ENCODE measurements around the gene RRAGD. TPM values are rescaled to one million over a fixed set of nuclear protein-coding genes. Genes with fewer than 3 reads are reported as not detected.

RRAGD gene
- total RNA-seq, 2 experiments from 2014 or later, result 19.7 to 22.1 TPM

GRCh38 chr6:89321131-89321970 is 90.7 kb downstream of the RRAGD start:
- Mint-ChIP-seq H3K36me3 (ENCODE audit: low read depth) (peaks cover 12% of the 10 kb centered on the region), H3K27ac (no peak overlapping the region), H3K4me1 (ENCODE audit: low read depth) (peaks cover 6% of the 10 kb centered on the region), H3K4me3 (no peak overlapping the region), H3K27me3 (no peaks in the 10 kb centered on the region), H3K9me3 (no peaks in the 10 kb centered on the region)
- ChIA-PET CTCF (no interaction called here), POLR2A (no interaction called here)
- no peak for DNase-seq
- intact Hi-C loops (cut with micrococcal nuclease), result no loop called here
- ATAC-seq, result no peak
- TF ChIP-seq CTCF (IDR thresholded peaks at IDR 0.05), result no peak

GRCh38 chr6:89320012-89320559 is 92.0 kb downstream of the RRAGD start:
- Mint-ChIP-seq H3K4me1 (ENCODE audit: low read depth) (peaks cover 6% of the 10 kb centered on the region), H3K4me3 (no peak overlapping the region), H3K36me3 (ENCODE audit: low read depth) (peaks cover 11% of the 10 kb centered on the region), H3K27me3 (no peaks in the 10 kb centered on the region), H3K9me3 (no peaks in the 10 kb centered on the region), H3K27ac (no peak overlapping the region)
- POLR2A ChIA-PET, result no interaction called here
- DNase-seq (no peak), ATAC-seq (no peak)
- TF ChIP-seq CTCF (IDR thresholded peaks at IDR 0.05), result no peak
- CTCF ChIA-PET, result no interaction called here
- intact Hi-C loops (cut with micrococcal nuclease), result no loop called here

GRCh38 chr6:89317067-89317466 is 95.0 kb downstream of the RRAGD start:
- Mint-ChIP-seq H3K9me3 (no peaks in the 10 kb centered on the region), H3K4me1 (ENCODE audit: low read depth) (peaks cover 6% of the 10 kb centered on the region), H3K36me3 (ENCODE audit: low read depth) (peaks cover 11% of the 10 kb centered on the region), H3K27me3 (no peaks in the 10 kb centered on the region), H3K4me3 (no peak overlapping the region), H3K27ac (no peak overlapping the region)
- no peak for TF ChIP-seq CTCF (IDR thresholded peaks at IDR 0.05)
- ATAC-seq, result no peak
- intact Hi-C loops (cut with micrococcal nuclease), result no loop called here
- POLR2A ChIA-PET, result no interaction called here
- no peak for DNase-seq
- CTCF ChIA-PET, result no interaction called here

GRCh38 chr6:89315249-89315885 is 96.7 kb downstream of the RRAGD start, which contains the start of gene GABRR2:
Gene GABRR2, minus strand, starts transcription at chr6:89315299. Its CDS starts 134 bp downstream, at chr6:89315165.
- Mint-ChIP-seq H3K4me1 (ENCODE audit: low read depth) (no peaks in the 10 kb centered on the region), H3K4me3 (no peak within 1 kb of the TSS), H3K27ac (no peak within 1 kb of the TSS), H3K27me3 (no peaks in the 10 kb centered on the region), H3K9me3 (no peaks in the 10 kb centered on the region), H3K36me3 (ENCODE audit: low read depth) (peaks cover 5% of the 10 kb centered on the region)
- no peak for TF ChIP-seq CTCF (IDR thresholded peaks at IDR 0.05)
- no peak for DNase-seq
- CTCF ChIA-PET, result interaction anchor here (0.7 to 1.3 kb wide), 3 partner anchors 13 to 333 kb away, joined by 3 read pairs; no protein-coding TSS in a partner anchor
- POLR2A ChIA-PET, result interaction anchor here (1.3 kb wide), 1 partner anchor 306 kb away, joined by 3 read pairs; no protein-coding TSS in a partner anchor
- ATAC-seq, result no peak
- intact Hi-C loops (cut with micrococcal nuclease), result no loop called here
